ENCODE results near the gene CDH1.

DNA sequence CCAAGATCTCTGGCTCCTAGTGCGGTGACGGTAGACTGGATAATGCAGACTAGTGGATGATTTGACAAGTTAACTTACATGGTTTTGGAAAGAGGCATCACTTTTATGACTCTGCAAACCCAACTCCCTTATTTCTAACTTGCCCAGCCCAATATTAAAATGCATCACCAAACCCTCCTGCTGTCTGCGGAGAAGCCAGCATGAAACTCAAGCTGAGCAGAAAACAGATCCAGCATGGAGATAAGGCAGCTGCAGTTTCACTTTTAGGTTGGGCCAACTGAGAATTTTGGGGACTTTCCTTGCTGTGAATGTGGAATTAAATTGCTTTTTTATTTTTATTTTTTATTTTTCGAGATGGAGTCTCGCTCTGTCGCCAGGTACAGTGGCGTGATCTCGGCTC is 27.8 kb downstream of the CDH1 start:
- TF ChIP-seq, protein P1, sequence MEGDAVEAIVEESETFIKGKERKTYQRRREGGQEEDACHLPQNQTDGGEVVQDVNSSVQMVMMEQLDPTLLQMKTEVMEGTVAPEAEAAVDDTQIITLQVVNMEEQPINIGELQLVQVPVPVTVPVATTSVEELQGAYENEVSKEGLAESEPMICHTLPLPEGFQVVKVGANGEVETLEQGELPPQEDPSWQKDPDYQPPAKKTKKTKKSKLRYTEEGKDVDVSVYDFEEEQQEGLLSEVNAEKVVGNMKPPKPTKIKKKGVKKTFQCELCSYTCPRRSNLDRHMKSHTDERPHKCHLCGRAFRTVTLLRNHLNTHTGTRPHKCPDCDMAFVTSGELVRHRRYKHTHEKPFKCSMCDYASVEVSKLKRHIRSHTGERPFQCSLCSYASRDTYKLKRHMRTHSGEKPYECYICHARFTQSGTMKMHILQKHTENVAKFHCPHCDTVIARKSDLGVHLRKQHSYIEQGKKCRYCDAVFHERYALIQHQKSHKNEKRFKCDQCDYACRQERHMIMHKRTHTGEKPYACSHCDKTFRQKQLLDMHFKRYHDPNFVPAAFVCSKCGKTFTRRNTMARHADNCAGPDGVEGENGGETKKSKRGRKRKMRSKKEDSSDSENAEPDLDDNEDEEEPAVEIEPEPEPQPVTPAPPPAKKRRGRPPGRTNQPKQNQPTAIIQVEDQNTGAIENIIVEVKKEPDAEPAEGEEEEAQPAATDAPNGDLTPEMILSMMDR (conservative IDR thresholded peaks at IDR 0.05; ENCODE audit: low read depth in 2 of 2), result no peak
- TF ChIP-seq EZH2 (IDR thresholded peaks at IDR 0.05; ENCODE audit: low read depth, unreplicated experiment) (no peak), POLR2AphosphoS5 (IDR thresholded peaks at IDR 0.05; ENCODE audit: low read depth) (no peak)

Data from GM23338 (cell line).